Stimulated activated CD8-positive, alpha-beta memory T cell treated with anti-CD3 and anti-CD28 coated beads, Interleukin-12 subunit alpha, Interleukin-12 subunit beta, amount 100 ng/mL, for 4 hours (primary cell): ENCODE measurements around the gene FAM163A.
A peak's percentile ranks its signal among the peaks of the same experiment; 100 is the strongest.
"Not testable (repeated sequence)": the region's sequence is repeated elsewhere in the genome, so short reads cannot be mapped to it uniquely, and the experiment has no call there.

Source experiments
- DNase-seq: peaks from one replicate; pipeline ENCODE4 v3.0.0-alpha.2; 2020; ENCODE audit warnings: low read depth

FAM163A gene

DNA sequence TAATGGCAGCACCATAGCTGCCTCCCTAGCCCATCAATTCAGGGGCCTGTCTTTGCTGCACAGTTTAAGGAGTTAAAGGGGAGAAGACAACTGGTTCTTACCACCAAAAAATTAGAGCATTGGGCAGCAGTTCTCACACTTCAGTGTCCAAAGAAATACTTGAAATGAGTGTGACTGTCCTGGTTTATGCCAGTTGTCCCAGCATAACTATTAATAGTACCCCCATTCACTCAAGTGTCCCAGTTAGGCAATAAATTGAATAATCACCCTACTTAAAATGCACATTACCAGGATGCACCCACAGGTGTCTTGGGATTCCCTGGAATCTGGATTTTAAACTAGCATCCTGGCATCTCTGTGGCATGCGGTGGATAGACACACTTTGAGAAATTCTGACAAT is 51.1 kb downstream of the FAM163A start:
- no peak for DNase-seq

DNA sequence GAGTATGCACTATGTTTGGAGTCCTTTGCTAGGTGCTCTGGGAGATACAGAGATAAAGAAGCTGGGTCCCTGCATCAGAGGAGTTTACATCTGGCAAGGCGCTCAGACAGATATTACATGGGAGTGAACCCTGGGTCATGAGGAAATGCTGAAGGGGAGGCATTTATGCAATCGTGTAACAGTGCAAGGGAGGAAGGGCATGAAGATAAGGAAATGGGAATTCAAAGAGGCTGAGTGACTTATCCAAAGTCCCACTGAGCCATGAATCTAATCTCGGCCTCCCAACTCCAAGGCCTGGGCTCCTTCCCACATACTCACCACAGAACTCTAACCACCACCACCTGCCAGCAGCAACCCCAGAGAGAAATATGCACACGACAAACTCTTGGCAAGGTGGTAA is 51.6 kb downstream of the FAM163A start:
- DNase-seq, result no peak

DNA sequence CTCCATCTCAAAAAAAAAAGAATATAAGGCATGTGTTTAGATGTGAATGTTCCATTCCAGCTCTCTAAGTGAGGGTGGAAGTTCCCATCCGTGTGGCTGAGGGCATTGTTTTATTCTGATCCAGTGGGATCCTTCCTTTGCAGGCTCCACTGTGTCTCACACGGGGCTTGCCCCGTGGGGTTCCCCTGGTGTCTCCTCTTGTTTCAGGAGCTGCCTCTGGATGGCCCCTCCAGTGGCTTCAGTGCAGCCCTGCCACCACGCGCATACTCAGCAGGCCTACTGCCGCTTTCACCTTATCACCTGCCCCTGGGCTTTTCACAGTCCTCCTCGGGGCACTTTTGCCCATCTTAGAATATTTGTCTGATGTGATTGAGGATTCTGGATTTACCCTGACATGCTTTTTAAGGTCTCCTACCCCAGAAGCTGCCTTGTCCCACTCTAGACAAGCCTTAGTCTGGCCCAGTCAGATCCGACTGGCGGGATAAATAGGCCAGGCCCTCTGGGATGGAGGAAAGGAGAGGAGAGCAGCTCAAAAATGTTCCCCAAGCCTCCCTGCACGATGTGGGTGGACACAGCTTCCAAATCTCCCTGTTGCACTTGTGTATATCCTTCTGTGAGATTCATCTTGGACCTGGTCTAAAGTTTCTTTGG is 55.2 kb downstream of the FAM163A start:
- DNase-seq, result no peak

- DNase-seq, result no peak
Measured at GRCh38 chr1:179798864-179799516, 55.9 kb downstream of the FAM163A start.

- DNase-seq, result no peak
Measured at GRCh38 chr1:179800481-179800880, 57.4 kb downstream of the FAM163A start.

- DNase-seq, result no peak
Measured at GRCh38 chr1:179803104-179803503, 60.0 kb downstream of the FAM163A start.

- no peak for DNase-seq
Measured at GRCh38 chr1:179803918-179804317, 60.8 kb downstream of the FAM163A start.

DNA sequence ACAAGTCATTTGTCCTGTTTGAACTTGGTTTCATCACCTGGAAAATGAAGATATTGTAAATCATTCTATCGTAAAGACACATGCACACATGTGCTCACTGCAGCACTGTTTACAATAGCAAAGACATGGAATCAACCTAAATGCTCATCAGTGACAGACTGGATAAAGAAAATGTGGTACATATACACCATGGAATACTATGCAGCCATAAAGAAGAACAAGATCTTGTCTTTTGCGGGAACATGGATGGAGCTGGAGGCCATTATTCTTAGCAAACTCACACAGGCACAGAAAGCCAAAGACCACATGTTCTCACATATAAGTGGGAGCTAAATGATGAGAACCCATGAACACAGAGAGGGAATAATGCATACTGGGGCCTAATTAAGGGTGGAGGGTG is 61.3 kb downstream of the FAM163A start:
- not testable (repeated sequence) for DNase-seq

DNA sequence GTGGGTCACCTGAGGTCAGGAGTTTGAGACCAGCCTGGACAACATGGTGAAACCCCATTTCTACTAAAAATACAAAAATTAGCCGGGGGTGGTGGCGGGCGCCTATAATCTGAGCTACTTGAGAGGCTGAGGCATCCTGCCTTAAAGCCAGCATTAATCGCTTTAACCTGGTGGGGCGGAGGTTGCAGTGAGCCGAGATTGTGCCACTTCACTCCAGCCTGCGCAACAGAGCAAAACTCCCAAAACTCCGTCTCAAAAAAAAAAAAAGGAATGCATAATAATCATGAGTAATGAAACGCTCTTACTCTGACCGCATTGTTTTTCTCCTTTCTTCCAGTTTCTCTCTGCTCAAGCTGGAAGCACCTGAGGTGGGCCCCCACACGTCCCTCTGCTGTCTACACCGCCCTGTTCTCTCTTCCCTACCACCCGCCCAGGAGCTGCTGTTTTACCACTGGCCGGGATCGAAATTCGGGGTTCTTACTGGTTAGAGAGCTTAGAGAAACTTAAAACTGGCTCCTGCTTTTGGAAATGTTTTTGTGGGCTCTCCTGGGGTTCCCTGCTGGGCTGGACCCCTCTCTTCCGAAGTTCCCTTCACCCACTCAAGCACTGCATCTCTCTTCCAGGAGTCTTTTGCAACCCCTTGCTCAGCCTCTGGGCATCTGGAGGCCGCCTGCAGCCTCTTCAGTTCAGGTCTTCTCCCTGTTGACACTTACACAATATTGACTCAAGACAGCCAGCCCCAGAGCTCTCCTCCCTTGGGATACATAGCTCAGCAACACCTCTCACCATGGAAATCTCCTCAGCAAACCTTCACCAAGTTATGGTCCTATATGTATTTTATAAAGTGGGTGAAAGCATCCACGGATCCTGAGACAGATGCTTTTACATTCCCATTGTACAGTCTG is 62.5 kb downstream of the FAM163A start:
- DNase-seq, result no peak

- no peak for DNase-seq
Measured at GRCh38 chr1:179806333-179806732, 63.2 kb downstream of the FAM163A start.

DNA sequence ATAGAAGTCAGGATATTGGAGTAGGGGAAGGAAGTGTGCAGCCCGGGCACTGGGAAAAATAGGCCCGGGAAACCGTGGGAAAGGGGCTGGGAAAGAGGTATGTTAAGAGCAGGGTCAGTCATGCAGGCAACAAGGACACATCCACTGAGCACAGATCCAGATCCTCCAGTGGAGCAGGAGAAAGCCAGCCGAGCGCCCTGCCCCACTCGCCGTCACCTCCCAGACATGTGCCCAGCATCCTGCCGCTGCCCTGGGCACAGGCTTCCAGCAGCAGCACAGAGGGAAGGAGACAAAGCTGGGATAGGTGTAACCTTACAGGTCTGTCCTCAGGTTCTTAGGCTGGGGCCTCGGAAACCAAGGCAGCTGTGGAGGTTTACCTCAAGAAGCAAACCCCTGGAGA is 64.2 kb downstream of the FAM163A start:
- DNase-seq, result no peak

- DNase-seq, result no peak
Measured at GRCh38 chr1:179807691-179808485, 64.8 kb downstream of the FAM163A start.

- DNase-seq, result no peak
Measured at GRCh38 chr1:179808503-179808902, 65.4 kb downstream of the FAM163A start.

DNA sequence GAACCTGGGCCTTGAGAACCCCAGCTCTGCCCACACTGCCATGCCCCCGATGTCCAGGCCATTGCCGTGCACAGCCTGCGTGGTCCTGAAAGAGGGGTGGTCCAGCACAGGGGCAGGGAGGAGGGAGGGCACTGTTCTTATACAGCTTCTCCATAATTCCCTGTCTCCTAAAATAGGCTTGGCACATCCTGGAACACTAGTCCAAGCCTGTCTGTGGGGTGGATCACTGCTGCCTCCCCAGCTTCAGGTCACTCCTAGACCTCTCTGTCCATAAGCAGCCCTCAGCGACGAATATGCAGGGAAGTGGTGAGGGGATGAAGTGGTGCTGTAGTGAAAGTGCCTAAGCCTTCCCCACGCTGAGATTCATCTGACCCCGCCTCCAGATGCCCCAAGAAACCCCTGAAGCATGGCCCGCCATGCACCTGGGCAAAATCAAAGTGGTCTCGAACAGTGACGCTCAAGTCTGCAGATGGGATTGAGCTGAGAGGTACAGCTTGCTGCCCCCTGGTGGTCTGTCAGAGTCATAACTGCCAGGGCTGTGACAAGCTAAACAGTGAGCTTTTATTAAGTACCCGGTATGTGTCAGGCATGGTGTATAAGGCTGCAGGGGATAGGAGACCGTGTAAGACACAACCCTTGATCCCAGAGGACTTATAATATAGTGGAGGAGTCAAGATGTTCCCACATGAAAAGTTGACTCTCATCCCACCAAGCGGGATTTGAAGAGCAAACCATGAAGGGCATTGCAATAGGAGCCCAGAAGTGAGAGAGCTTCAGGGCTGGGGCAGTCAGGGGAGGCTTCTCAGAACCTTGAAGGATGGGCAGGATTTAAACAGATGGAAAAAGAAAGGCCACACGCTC is 66.6 kb downstream of the FAM163A start:
- DNase-seq, result peak; percentile 34

DNA sequence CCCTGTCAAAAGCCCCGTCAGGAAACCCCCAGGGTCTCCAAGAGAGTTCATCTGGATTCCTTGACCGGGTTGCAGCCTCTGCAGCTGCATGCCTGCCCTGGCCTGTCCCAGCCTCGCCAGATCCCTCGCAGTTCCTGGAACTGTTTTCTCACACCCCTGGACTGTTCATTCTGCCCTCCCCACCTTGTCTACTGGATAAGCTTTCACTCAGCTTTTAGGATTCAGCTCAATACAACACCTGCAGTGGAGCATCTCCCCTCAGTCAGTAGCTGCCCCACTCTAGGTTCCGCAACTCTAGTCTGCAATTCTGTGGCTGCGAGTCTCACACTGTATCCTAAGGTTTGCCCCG is 67.2 kb downstream of the FAM163A start:
- DNase-seq, result no peak

- no peak for DNase-seq
Measured at GRCh38 chr1:179812501-179813292, 69.6 kb downstream of the FAM163A start.

GRCh38 chr1:179813626-179814545 is 70.8 kb downstream of the FAM163A start:
- no peak for DNase-seq

GRCh38 chr1:179814546-179814838 is 71.4 kb downstream of the FAM163A start:
- DNase-seq, result no peak

DNA sequence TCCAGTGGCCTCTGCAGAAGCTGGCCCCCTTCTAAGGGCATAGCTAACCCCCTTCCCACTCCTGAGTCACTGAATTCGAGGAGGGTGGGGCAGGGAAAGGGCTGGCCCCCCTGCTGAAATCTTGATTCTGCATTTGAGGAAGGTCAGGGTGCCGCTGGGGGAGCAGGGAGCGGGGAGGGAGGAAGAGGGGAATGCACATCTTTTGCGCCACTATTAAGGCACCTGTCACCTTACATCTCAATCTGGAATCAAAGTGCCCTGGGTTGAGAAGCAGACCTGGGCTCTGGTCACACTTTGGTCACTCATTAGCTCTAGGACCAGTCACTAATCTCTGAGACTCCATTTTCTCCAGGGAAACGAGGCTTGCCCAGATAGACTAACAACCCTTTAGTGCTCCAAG is 72.5 kb downstream of the FAM163A start:
- DNase-seq, result no peak
